8988T (cell line): Measurements from ENCODE around the gene RBM12.

ENCODE experiments used
- DNase-seq: peaks from one replicate; pipeline ENCODE4 v3.0.0; 2011

Gene RBM12

DNA sequence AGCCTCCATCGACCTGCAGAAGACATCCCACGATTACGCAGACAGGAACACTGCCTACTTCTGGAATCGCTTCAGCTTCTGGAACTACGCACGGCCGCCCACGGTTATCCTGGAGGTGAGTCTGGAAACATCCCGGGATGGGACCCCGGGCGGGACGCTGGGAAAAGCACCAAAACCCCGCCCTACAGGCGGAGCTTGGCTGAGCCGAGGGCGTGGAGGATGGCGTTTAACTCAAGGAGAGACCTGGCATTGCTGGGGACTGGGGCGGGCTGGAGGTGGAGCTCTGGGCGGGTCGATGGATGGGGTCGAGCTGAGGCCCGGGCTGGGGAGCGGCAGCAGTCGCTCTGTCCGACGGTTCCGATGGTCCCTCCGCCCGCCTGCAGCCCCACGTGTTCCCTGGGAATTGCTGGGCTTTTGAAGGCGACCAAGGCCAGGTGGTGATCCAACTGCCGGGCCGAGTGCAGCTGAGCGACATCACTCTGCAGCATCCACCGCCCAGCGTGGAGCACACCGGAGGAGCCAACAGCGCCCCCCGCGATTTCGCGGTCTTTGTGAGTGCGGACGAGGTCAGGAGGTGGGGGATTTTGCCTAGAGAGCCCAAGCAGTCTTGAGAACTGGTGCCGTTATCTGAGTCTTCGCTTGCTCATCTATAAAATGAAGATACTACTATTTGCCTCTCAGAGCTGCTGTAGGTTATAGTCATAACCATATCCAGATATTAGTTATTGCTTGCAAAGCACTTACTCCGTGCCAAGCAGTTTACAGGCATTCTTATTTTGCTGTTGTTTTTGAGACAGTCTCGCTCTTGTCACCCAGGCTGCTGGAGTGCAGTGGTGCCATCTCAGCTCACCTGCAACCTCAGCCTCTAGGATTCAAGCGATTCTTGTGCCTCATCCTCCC, 45.3 kb downstream of the RBM12 start:
- peak; percentile 92 for DNase-seq

- no peak for DNase-seq
Measured at GRCh38 chr20:35618263-35619131, 46.2 kb downstream of the RBM12 start.

GRCh38 chr20:35617397-35618262, 47.1 kb downstream of the RBM12 start:
- DNase-seq: peak; percentile 61

- DNase-seq: peak; percentile 79
Measured at GRCh38 chr20:35616465-35617396, 48.0 kb downstream of the RBM12 start.

DNA sequence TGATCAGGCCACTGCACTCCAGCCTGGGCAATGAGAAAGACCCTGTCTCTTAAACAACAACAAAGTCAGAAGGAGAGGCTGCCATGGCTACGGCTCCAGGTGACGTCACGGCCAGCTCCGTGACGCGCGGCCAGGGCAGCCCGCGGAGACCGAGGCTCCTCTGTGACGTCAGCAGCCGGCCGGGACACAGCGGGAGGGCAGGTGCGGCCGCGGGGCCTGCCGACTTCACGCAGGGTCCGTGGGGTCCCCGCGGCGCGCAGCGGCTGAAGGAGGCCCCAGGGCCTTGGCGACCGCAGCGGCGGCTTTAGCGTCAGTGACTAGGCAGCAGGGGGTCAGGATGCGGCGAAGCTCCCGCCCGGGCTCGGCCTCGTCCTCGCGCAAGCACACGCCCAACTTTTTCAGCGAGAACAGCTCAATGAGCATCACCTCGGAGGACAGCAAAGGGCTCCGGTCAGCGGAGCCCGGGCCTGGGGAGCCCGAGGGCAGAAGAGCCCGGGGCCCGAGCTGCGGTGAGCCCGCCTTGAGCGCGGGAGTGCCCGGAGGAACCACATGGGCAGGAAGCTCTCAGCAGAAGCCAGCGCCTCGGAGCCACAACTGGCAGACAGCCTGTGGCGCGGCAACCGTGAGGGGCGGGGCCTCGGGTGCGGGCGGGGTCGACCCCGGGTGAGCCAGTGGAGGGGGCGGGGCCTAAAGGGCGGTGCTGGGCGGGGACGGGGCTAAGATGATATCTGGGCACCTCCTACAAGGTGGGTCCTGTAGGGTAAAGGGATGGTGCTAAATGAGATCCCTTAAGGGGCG, 48.8 kb downstream of the RBM12 start, which contains the start of gene SPAG4:
SPAG4 (plus strand) TSS at position 163 of the 798 bp plus-strand sequence; CDS start at position 338, 175 bp downstream.
- peak; percentile 91 for DNase-seq

- DNase-seq: no peak
Measured at GRCh38 chr20:35611482-35611881, 53.2 kb downstream of the RBM12 start.

DNA sequence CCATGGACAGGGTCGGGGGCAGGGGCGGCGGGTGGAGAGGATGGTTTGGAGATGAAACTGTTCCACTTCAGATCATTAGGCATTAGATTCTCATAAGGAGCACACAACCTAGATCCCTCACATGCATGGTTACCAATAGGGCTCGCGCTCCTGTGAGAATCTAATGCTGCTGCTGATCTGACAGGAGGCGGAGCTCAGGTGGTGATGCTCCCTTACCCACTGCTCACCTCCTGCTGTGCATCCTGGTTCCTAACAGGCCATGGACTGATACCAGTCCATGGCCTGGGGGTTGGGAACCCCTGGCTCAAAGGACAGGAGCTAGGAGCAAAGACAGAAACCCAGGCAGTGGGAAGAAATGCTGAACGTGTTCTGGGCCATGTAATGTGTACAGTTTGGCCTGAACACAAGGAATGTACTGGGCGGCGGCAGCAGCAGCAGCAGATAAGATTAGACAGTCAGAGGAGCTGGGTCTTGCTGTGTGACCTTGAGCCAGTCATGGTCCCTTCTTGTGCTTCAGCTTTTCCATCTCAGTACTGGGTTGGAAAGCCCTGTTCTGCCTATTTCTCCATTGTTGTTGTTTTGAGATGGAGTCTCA, 53.8 kb downstream of the RBM12 start:
- DNase-seq: no peak

DNA sequence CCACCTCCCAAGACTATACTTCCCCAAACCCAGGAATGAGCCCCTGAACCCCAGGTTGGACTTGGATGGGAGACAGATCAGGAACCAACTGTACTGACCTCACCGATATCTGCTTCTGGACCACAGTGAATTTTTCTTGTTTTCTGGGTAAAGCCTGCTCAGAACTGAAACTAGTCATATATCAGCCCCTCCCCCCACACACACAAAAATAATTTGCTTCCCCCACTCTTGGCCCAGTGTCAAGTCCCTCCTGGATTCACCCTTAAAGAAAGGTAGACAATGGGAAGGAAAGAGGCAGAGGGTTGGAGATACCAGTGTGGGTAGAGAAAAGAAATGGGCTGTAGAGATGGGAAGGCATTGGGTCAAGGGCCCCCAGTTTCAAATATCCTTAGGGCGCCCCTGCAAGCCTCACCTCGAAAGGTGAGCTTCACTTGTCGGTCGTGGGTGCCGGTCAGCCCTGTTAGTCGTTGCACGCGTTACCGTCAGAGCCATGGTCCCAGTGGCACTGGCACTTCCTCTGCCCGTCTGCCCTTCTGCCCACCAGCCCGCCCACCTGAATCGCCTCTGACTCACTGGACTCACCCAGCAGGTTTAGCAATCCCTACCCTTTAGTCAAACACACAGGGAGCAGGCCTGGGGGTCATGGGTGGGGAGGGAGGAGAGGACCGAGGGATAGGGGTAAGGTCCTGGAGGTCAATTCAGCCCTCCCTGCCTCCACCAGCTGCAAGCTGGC, 57.5 kb downstream of the RBM12 start:
- DNase-seq: no peak

DNA sequence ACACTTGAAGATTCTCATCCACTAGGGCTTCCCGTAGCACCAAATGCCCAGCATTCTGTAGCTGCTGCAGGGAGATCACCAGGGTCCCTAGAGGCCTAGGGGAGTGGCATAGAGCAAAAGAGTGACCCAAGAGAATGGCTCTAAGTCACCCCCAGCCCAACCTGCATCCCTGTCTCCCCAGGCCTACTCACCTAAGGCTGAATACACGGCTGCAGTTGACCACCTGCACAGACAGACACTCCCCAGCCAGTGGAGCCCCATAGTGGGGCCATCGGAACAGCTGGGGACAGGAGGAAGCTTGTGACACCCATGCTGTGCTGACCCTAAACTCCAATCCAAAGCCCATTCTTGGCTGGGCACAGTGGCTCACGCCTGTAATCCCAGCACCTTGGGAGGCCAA, 58.6 kb downstream of the RBM12 start:
- DNase-seq: no peak

GRCh38 chr20:35604449-35604747, 60.3 kb downstream of the RBM12 start:
- DNase-seq: peak; percentile 76

GRCh38 chr20:35603695-35604448, 60.8 kb downstream of the RBM12 start:
- DNase-seq: no peak

GRCh38 chr20:35602851-35603495, 61.7 kb downstream of the RBM12 start:
- DNase-seq: no peak

DNA sequence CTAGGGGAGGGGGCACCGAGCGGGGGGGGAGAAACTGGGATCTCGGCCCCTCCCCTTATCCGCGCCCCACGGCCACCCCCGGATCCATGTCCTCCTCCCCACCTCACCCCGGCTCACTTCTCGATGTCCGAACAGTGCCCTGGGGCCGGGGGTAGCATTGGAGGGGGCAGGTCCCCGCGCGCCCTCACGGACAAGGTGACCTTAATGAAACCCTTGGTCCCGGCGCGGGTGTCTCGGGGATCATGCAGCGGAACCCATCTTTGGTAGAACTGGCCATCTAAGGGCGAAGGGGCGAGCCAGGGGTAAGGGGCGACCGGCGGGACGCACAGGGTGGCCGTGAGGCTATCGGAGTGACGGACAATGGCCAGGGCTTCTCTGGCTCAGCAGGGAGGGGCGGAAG, 62.7 kb downstream of the RBM12 start:
- no peak for DNase-seq

DNA sequence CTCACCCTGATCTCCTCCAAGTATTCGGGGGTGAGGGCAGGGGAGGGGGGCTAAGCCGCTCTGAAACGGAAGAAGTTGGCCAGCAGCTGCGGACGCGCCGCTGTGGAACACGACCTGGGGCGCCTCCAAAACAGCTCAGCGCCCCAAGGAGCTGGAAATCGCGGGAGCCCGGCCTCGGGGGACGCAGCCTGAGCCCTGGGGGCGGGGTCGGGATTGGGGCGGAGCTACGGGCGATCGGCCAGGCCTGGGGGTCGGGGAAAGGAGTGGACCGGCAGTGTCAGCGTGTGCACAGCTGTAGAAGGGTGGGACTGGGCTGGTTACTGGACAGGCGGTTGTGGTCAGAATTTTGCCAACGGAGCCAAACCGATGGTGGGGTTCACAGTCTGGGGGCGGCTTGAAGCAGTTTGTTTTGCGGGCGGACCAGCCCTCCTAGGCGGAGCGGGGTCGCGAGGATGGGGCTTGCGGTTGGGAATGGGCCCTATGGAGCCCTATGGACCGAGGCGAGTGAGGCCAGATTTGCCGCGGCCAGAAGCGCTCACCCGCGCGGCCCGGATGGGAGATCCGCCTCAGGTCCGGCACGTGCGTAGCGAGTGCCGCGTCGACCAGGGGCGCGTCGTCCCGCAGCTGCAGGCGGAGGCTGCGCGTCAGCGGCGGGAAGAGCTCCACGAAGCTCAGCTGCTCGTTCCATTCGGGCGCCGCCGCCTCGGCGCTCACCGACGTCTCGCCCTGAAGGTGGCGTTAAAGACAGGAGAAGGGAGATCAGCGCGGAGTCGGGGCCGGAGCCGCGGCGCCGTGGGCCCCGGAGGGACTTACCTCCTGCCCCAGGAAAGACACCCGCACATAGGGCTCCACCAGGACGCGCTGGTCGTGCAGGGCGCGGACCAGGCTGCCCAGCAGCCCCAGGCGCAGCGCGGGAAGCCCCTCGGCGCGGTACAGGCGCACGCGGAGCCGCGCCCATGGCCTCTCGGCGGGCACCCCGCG, 63.4 kb downstream of the RBM12 start:
- no peak for DNase-seq

DNA sequence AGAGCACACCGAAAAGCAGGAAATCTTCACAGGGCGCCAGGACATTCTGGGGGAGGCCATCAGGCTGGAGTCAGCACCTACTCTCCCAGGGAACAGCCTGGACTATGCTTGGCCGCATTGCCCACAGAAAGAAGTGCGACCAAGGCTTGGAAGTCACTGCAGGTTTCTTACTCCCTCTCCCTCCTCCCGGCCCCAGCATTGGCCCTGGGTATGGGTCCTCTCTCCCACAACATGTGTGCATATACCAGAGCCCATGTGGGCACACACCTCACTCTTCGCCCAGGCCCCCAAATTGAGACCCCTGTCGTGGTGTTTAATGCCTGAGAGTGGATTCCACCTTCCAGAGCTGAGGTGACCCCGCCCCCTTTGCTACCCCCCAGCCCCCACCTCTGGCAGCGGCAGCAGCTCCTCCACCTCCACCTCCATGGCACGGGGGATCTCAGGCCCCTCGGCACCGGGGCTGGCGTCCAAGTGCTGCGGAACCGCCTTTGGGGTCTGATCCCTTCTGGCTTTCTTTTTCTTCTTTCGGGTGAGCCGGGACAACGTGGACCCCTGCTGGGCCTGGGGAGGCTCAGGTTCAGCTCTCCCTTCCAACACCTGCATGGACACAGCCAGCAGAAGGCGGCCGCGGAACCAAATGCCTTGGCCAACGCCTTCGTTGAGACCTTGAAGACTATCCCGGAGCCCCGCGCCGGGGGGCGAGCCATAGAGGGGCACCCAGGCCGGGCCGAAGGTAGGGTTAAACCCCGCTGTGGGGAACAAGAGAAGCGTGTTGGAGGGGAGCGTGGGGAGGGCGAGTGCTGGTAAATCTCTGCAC, 64.3 kb downstream of the RBM12 start:
- DNase-seq: no peak

DNA sequence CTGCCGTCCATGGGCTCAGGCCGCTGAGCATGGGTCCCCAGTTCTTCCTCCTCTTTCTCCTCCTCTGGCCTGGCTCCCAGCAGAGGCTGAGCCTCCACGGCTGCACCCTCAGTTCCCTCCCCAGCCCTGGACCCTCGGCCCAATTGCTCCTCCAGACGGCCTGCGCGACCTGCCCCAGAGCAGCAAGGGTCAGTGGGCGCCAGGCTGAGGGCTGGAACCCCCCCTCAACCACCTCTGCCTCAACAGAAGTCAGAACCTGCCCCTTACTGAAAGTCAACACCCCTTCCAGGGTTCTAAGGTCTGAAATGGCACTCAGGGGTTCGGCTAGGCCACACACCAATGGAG, 65.0 kb downstream of the RBM12 start:
- no peak for DNase-seq
